WTC11 (cell line): Measurements from ENCODE around the gene ADAMTS15. TPM values are rescaled to one million over a fixed set of nuclear protein-coding genes. Genes with fewer than 3 reads are reported as not detected.

ENCODE experiments used
- ATAC-seq: fragments of 200-7000 bp; cut with Tn5 transposase; 2 replicates; pipeline ENCODE4 v1.10.0; 2021; ENCODE audit warnings: mild to moderate bottlenecking, moderate library complexity
- CTCF ChIA-PET: fragments of 300-600 bp; sonication (Branson Sonifier 250); formaldehyde crosslinking; loops from one replicate; lab custom pipeline; 2021; ENCODE audit warnings: antibody characterized with exemption; lab: Charles Lee
- POLR2A ChIA-PET: fragments of 350-600 bp; sonication (Branson Sonifier 250); formaldehyde crosslinking; loops from one replicate; lab custom pipeline; 2021; ENCODE audit warnings: antibody characterized with exemption; lab: Charles Lee
- DNase-seq: peaks from one replicate; pipeline ENCODE4 v3.0.0; 2021; ENCODE audit warnings: low spot score
- H3K27ac Mint-ChIP-seq: 2 replicates; pipeline ENCODE4 v1.8.0; 2021; ENCODE audit warnings: mixed read lengths
- H3K27me3 Mint-ChIP-seq: 2 replicates; pipeline ENCODE4 v1.8.0; 2021; ENCODE audit warnings: low read depth, mild to moderate bottlenecking, moderate library complexity, mixed read lengths
- H3K36me3 Mint-ChIP-seq: 2 replicates; pipeline ENCODE4 v1.8.0; 2021; ENCODE audit warnings: mixed read lengths
- H3K4me1 Mint-ChIP-seq: 2 replicates; pipeline ENCODE4 v1.8.0; 2022; ENCODE audit warnings: mixed read lengths
- H3K4me3 Mint-ChIP-seq: 2 replicates; pipeline ENCODE4 v1.8.0; 2021; ENCODE audit warnings: mild to moderate bottlenecking, moderate library complexity, mixed read lengths
- H3K9me3 Mint-ChIP-seq: 2 replicates; pipeline ENCODE4 v1.8.0; 2021; ENCODE audit warnings: mixed read lengths
- EMX1 ChIP-seq: fragments of 250-450 bp; sonication (Bioruptor Pico); IDR thresholded peaks from 2 replicates; pipeline ENCODE4 v1.8.0; 2021; ENCODE audit warnings: mild to moderate bottlenecking
- ESRRA ChIP-seq: sonication (generic); formaldehyde crosslinking; IDR thresholded peaks from 2 replicates; pipeline ENCODE4 v1.8.1; 2022; ENCODE audit warnings: mild to moderate bottlenecking, missing genetic modification reagents, borderline replicate concordance
- FOXJ3 ChIP-seq: sonication (generic); formaldehyde crosslinking; IDR thresholded peaks from 2 replicates; pipeline ENCODE4 v1.9.0; 2021; ENCODE audit warnings: missing genetic modification reagents, mild to moderate bottlenecking, borderline replicate concordance
- GTF2I ChIP-seq: fragments of 250-450 bp; sonication (Bioruptor Pico); conservative IDR thresholded peaks from 2 replicates; pipeline ENCODE4 v1.4.0; 2021; ENCODE audit warnings: mild to moderate bottlenecking
- JUN ChIP-seq: sonication (generic); formaldehyde crosslinking; IDR thresholded peaks from 2 replicates; pipeline ENCODE4 v1.8.0; 2023; ENCODE audit warnings: mild to moderate bottlenecking, missing genetic modification reagents
- MXD4 ChIP-seq: fragments of 250-450 bp; sonication (Bioruptor Pico); IDR thresholded peaks from 2 replicates; pipeline ENCODE4 v1.8.0; 2021; ENCODE audit warnings: mild to moderate bottlenecking, moderate library complexity, borderline replicate concordance
- NFYB ChIP-seq: sonication (generic); formaldehyde crosslinking; conservative IDR thresholded peaks from 2 replicates; pipeline ENCODE4 v1.8.0; 2022; ENCODE audit warnings: low read depth, missing genetic modification reagents
- ZNF317 ChIP-seq: sonication (generic); formaldehyde crosslinking; IDR thresholded peaks from 2 replicates; pipeline ENCODE4 v1.8.1; 2023; ENCODE audit warnings: low read depth, mild to moderate bottlenecking, moderate library complexity, missing genetic modification reagents, borderline replicate concordance
- ZNF671 ChIP-seq: fragments of 250-450 bp; sonication (Bioruptor Pico); IDR thresholded peaks from 2 replicates; pipeline ENCODE4 v1.8.0; 2021; ENCODE audit warnings: mild to moderate bottlenecking
- total RNA-seq: library from RNA; stranded (reverse); gene quantifications from 3 replicates; pipeline ENCODE4 v1.2.3, GENCODE V29; 2021
- TF ChIP-seq, protein P1 (sequence below): fragments of 200-600 bp; IDR thresholded peaks from 2 replicates; pipeline ENCODE4 v1.8.0; 2022; ENCODE audit warnings: antibody characterized with exemption
- TF ChIP-seq, protein P2 (sequence below): fragments of 250-450 bp; sonication (Bioruptor Pico); IDR thresholded peaks from 2 replicates; pipeline ENCODE4 v1.9.0; 2021; ENCODE audit warnings: mild to moderate bottlenecking, borderline replicate concordance
- TF ChIP-seq, protein P3 (sequence below): fragments of 250-450 bp; sonication (Bioruptor Pico); IDR thresholded peaks from 2 replicates; pipeline ENCODE4 v1.9.0; 2021; ENCODE audit warnings: mild to moderate bottlenecking

The ADAMTS15 gene
- total RNA-seq, 1 experiment from 2014 or later: 3.7 TPM

DNA sequence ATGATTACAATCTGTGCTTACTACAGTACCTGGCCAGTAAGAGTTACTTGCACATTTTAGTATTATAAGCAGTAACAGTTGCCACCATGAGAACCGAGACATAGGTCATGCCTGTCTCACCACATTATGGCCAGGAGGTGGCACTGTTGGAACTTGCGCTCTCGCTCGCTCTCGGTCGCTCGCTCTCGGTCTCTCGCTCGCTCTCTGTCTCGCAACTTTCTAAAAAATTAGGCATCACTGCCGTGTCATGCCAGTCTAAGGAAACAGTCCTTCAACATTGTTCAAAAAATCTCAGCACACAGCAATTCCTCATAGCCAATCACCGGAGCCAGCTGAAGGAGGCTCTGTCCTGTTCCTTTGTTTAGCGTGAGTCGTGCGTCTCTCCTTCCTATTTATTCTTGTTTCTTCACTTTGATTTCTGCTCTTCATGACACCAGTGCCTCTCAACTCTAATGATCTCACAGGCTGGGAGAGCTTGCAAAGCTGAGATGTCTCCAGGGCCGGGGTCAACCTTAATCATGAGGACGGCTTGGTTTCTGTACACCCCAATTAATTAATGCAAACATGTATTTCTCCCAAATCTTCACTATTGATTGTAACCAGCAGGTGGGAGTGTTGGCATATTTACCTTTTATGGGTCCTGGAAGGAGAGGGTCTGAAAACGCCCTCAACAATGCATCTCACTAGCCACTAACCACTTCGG, 13.8 kb upstream of the ADAMTS15 start:
- H3K9me3 Mint-ChIP-seq: no peaks in the 10 kb centered on the region
- ChIA-PET POLR2A (interaction anchor here (1.1 to 1.5 kb wide), 2 partner anchors 427 to 429 kb away, joined by 3 read pairs; no protein-coding TSS in a partner anchor), CTCF (interaction anchor here (0.5 to 9.2 kb wide), 20 partner anchors 11 to 460 kb away, joined by 3 to 152 read pairs (median 4); partner anchors contain the start of gene ADAMTS15)
- DNase-seq (peak; percentile 74), ATAC-seq (peak; percentile 63)
- H3K27ac Mint-ChIP-seq: no peak overlapping the region
- H3K4me1 Mint-ChIP-seq: peaks cover under 1% of the 10 kb centered on the region; the same call in 1 of the 2 replicates
- TF ChIP-seq, protein P1, sequence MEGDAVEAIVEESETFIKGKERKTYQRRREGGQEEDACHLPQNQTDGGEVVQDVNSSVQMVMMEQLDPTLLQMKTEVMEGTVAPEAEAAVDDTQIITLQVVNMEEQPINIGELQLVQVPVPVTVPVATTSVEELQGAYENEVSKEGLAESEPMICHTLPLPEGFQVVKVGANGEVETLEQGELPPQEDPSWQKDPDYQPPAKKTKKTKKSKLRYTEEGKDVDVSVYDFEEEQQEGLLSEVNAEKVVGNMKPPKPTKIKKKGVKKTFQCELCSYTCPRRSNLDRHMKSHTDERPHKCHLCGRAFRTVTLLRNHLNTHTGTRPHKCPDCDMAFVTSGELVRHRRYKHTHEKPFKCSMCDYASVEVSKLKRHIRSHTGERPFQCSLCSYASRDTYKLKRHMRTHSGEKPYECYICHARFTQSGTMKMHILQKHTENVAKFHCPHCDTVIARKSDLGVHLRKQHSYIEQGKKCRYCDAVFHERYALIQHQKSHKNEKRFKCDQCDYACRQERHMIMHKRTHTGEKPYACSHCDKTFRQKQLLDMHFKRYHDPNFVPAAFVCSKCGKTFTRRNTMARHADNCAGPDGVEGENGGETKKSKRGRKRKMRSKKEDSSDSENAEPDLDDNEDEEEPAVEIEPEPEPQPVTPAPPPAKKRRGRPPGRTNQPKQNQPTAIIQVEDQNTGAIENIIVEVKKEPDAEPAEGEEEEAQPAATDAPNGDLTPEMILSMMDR: peak; percentile 63; the same call in 1 of the 2 replicates
- no peak for TF ChIP-seq JUN (CRISPR knock-in tag)
- H3K4me3 Mint-ChIP-seq: no peak overlapping the region
- peaks cover 13% of the 10 kb centered on the region for H3K27me3 Mint-ChIP-seq
- no peaks in the 10 kb centered on the region for H3K36me3 Mint-ChIP-seq

DNA sequence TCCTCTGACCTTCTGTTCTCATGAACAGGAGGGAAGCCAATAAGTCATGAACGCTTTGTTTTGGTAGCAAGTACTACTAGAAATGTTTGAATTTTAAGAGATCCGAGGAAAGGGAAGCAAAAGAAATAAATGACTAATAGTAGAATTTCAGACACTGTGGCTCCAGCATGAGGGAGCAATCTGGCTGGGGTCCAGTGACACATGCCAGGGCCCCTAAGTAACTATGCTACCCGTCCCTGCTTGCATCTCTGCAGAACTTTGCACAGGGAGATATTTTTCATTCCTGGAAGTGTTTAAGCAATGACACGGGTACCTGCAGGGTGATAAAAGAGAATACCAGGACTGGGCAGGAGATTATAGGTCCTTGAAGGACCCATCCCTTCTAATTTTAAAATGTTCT, 12.8 kb upstream of the ADAMTS15 start:
- peaks cover 5% of the 10 kb centered on the region; the same call in 1 of the 2 replicates for H3K9me3 Mint-ChIP-seq
- peaks cover 9% of the 10 kb centered on the region for H3K27me3 Mint-ChIP-seq
- no peak overlapping the region for H3K4me3 Mint-ChIP-seq
- no peak overlapping the region for H3K27ac Mint-ChIP-seq
- H3K36me3 Mint-ChIP-seq: no peaks in the 10 kb centered on the region; the same call in 1 of the 2 replicates
- POLR2A ChIA-PET: interaction anchor here (1.5 kb wide), 1 partner anchor 426 kb away, joined by 3 read pairs; no protein-coding TSS in a partner anchor
- no peak for ATAC-seq
- TF ChIP-seq JUN (CRISPR knock-in tag) (no peak), GTF2I (no peak), ESRRA (CRISPR knock-in tag) (no peak), ZNF317 (CRISPR knock-in tag) (no peak), EMX1 (no peak), NFYB (no peak), MXD4 (CRISPR knock-in tag) (no peak), ZNF671 (CRISPR knock-in tag) (no peak), FOXJ3 (CRISPR knock-in tag) (no peak)
- TF ChIP-seq, protein P1: no peak
- TF ChIP-seq, protein P2, sequence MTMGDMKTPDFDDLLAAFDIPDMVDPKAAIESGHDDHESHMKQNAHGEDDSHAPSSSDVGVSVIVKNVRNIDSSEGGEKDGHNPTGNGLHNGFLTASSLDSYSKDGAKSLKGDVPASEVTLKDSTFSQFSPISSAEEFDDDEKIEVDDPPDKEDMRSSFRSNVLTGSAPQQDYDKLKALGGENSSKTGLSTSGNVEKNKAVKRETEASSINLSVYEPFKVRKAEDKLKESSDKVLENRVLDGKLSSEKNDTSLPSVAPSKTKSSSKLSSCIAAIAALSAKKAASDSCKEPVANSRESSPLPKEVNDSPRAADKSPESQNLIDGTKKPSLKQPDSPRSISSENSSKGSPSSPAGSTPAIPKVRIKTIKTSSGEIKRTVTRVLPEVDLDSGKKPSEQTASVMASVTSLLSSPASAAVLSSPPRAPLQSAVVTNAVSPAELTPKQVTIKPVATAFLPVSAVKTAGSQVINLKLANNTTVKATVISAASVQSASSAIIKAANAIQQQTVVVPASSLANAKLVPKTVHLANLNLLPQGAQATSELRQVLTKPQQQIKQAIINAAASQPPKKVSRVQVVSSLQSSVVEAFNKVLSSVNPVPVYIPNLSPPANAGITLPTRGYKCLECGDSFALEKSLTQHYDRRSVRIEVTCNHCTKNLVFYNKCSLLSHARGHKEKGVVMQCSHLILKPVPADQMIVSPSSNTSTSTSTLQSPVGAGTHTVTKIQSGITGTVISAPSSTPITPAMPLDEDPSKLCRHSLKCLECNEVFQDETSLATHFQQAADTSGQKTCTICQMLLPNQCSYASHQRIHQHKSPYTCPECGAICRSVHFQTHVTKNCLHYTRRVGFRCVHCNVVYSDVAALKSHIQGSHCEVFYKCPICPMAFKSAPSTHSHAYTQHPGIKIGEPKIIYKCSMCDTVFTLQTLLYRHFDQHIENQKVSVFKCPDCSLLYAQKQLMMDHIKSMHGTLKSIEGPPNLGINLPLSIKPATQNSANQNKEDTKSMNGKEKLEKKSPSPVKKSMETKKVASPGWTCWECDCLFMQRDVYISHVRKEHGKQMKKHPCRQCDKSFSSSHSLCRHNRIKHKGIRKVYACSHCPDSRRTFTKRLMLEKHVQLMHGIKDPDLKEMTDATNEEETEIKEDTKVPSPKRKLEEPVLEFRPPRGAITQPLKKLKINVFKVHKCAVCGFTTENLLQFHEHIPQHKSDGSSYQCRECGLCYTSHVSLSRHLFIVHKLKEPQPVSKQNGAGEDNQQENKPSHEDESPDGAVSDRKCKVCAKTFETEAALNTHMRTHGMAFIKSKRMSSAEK (CRISPR knock-in tag): no peak
- TF ChIP-seq, protein P3, sequence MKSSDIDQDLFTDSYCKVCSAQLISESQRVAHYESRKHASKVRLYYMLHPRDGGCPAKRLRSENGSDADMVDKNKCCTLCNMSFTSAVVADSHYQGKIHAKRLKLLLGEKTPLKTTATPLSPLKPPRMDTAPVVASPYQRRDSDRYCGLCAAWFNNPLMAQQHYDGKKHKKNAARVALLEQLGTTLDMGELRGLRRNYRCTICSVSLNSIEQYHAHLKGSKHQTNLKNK (CRISPR knock-in tag): no peak
- no peak for DNase-seq
- H3K4me1 Mint-ChIP-seq: no peaks in the 10 kb centered on the region
- CTCF ChIA-PET: interaction anchor here (0.5 to 9.2 kb wide), 16 partner anchors 10 to 459 kb away, joined by 3 to 152 read pairs (median 4); partner anchors contain the start of gene ADAMTS15
